H1 (cell line): ENCODE results near the gene ROS1. TPM values are rescaled to one million over a fixed set of nuclear protein-coding genes. Genes with fewer than 3 reads are reported as not detected.

ENCODE experiments used
- CTCF ChIA-PET: fragments of 300-600 bp; sonication (Branson Sonifier 250); formaldehyde crosslinking; loops from one replicate; lab custom pipeline; 2021; ENCODE audit not compliant: partially characterized antibody; lab: Charles Lee
- POLR2A ChIA-PET: fragments of 300-600 bp; sonication (Branson Sonifier 250); formaldehyde crosslinking; loops from one replicate; lab custom pipeline; 2021; ENCODE audit warnings: inconsistent platforms; ENCODE audit not compliant: partially characterized antibody; lab: Charles Lee
- DNase-seq, 2 experiments: peaks; one replicate each; pipeline versions ENCODE4 v3.0.0 to v3.0.0-alpha.2; 2010 to 2022; ENCODE audit warnings: low spot score in 2 of 2, low read depth in 1 of 2, mixed read lengths in 1 of 2
- FAIRE-seq: peaks from 2 replicates; lab custom pipeline; 2011; peaks lifted over from hg19 to GRCh38; lab: Jason Lieb, UNC
- H2AFZ ChIP-seq: 2 replicates; pipeline ENCODE4 v1.8.1; 2012; ENCODE audit warnings: low read length, inconsistent platforms
- H2AK5ac ChIP-seq: 2 replicates; pipeline ENCODE4 v1.6.1; 2013; ENCODE audit warnings: low read depth, low read length
- H2BK120ac ChIP-seq: replicated peaks from 2 replicates; pipeline ENCODE3; 2013; ENCODE audit warnings: low read depth, low read length, inconsistent platforms
- H2BK12ac ChIP-seq: 2 replicates; pipeline ENCODE4 v1.6.1; 2013; ENCODE audit warnings: low read depth, low read length
- H2BK15ac ChIP-seq: 2 replicates; pipeline ENCODE4 v1.6.1; 2013; ENCODE audit warnings: low read length
- H2BK20ac ChIP-seq: 2 replicates; pipeline ENCODE4 v1.6.1; 2013; ENCODE audit warnings: low read length
- H2BK5ac ChIP-seq: 2 replicates; pipeline ENCODE4 v1.6.1; 2013; ENCODE audit warnings: low read depth, low read length
- H3K14ac ChIP-seq: 2 replicates; pipeline ENCODE4 v1.6.1; 2013; ENCODE audit warnings: inconsistent platforms; ENCODE audit not compliant: insufficient read length
- H3K18ac ChIP-seq: 2 replicates; pipeline ENCODE4 v1.6.1; 2013; ENCODE audit warnings: low read length; ENCODE audit errors: extremely low read depth
- H3K23ac ChIP-seq: 2 replicates; pipeline ENCODE4 v1.6.1; 2013; ENCODE audit warnings: inconsistent platforms; ENCODE audit not compliant: insufficient read length
- H3K23me2 ChIP-seq: 2 replicates; pipeline ENCODE4 v1.6.1; 2013; ENCODE audit warnings: low read depth, low read length
- H3K27ac ChIP-seq: 2 replicates; pipeline ENCODE4 v1.6.1; 2011; ENCODE audit warnings: low read depth, low read length, inconsistent platforms
- H3K27me3 ChIP-seq, 4 experiments: replicated peaks in 1 of 4; 1 replicate in 1 of 4; 2 replicates in 3 of 4; pipeline versions ENCODE4 v1.6.1 to v1.8.1; 2011 to 2013; ENCODE audit warnings: low read length in 3 of 4, mild to moderate bottlenecking in 3 of 4, inconsistent platforms in 2 of 4, mixed read lengths in 2 of 4, moderate library complexity in 1 of 4; ENCODE audit not compliant: control insufficient read depth in 3 of 4, insufficient read depth in 3 of 4; ENCODE audit errors: extremely low read depth in 1 of 4
- H3K36me3 ChIP-seq, 4 experiments: 2 replicates each; pipeline versions ENCODE4 v1.6.1 to v1.8.1; 2011 to 2013; ENCODE audit warnings: mild to moderate bottlenecking in 4 of 4, low read length in 3 of 4, moderate library complexity in 2 of 4, control low read depth in 1 of 4, inconsistent platforms in 1 of 4; ENCODE audit not compliant: insufficient read depth in 4 of 4, control insufficient read depth in 2 of 4
- H3K4ac ChIP-seq: replicated peaks from 2 replicates; pipeline ENCODE3; 2013; ENCODE audit warnings: low read length, low read depth, mixed read lengths, inconsistent platforms; ENCODE audit not compliant: insufficient read length
- H3K4me1 ChIP-seq, 4 experiments: replicated peaks in 1 of 4; 1 replicate in 1 of 4; 2 replicates in 3 of 4; pipeline versions ENCODE4 v1.6.1 to v1.8.1; 2011 to 2013; ENCODE audit warnings: low read length in 3 of 4, inconsistent platforms in 2 of 4, mixed read lengths in 1 of 4; ENCODE audit not compliant: insufficient read depth in 4 of 4, control insufficient read depth in 3 of 4
- H3K4me2 ChIP-seq, 2 experiments: 2 replicates each; pipeline versions ENCODE4 v1.6.1 to v1.8.1; 2011 to 2013; ENCODE audit warnings: low read depth in 2 of 2, low read length in 2 of 2, control low read depth in 1 of 2, inconsistent platforms in 1 of 2, mild to moderate bottlenecking in 1 of 2; ENCODE audit not compliant: insufficient read depth in 1 of 2
- H3K4me3 ChIP-seq, 4 experiments: fragments of 200-600, 300-600 bp in 1 of 4; sonication (generic), shearing (Covaris generic), sonication (Bioruptor Twin) in 1 of 4; 2 replicates each; pipeline versions ENCODE4 v1.5.1 to v1.8.1; 2011 to 2016; ENCODE audit warnings: low read length in 4 of 4, low read depth in 3 of 4, control low read depth in 2 of 4, inconsistent platforms in 2 of 4, mild to moderate bottlenecking in 2 of 4, mixed read lengths in 1 of 4, moderate library complexity in 1 of 4; ENCODE audit not compliant: insufficient read depth in 2 of 4; ENCODE audit errors: extremely low read depth in 1 of 4
- H3K56ac ChIP-seq: replicated peaks from 2 replicates; pipeline ENCODE3; 2013; ENCODE audit warnings: low read depth, mild to moderate bottlenecking, mixed read lengths, low read length, inconsistent platforms; ENCODE audit not compliant: insufficient read length
- H3K79me1 ChIP-seq: 2 replicates; pipeline ENCODE4 v1.6.1; 2013; ENCODE audit warnings: low read depth, low read length, control low read depth
- H3K79me2 ChIP-seq, 2 experiments: 2 replicates each; pipeline versions ENCODE4 v1.6.1 to v1.8.1; 2012 to 2013; ENCODE audit warnings: low read length in 2 of 2, mild to moderate bottlenecking in 2 of 2, inconsistent platforms in 1 of 2; ENCODE audit not compliant: insufficient read depth in 2 of 2, control insufficient read depth in 1 of 2
- H3K9ac ChIP-seq, 4 experiments: replicated peaks in 1 of 4; 1 replicate in 1 of 4; 2 replicates in 3 of 4; pipeline versions ENCODE4 v1.6.1 to v1.8.1; 2011 to 2013; ENCODE audit warnings: low read depth in 3 of 4, low read length in 3 of 4, control low read depth in 2 of 4, mild to moderate bottlenecking in 2 of 4, moderate library complexity in 2 of 4, inconsistent platforms in 1 of 4; ENCODE audit errors: extremely low read depth in 1 of 4
- H3K9me3 ChIP-seq, 2 experiments: 2 replicates each; pipeline versions ENCODE4 v1.6.1 to v1.8.1; 2012 to 2013; ENCODE audit warnings: mild to moderate bottlenecking in 2 of 2, moderate library complexity in 2 of 2, control low read depth in 1 of 2, inconsistent platforms in 1 of 2, low read depth in 1 of 2, low read length in 1 of 2, mixed read lengths in 1 of 2; ENCODE audit not compliant: insufficient read depth in 2 of 2
- H4K20me1 ChIP-seq, 2 experiments: replicated peaks in 1 of 2; 2 replicates each; pipeline versions ENCODE3 to v1.8.1; 2011 to 2013; ENCODE audit warnings: inconsistent platforms in 2 of 2, low read length in 2 of 2, mild to moderate bottlenecking in 1 of 2; ENCODE audit not compliant: insufficient read depth in 2 of 2, control insufficient read depth in 1 of 2
- H4K5ac ChIP-seq: 2 replicates; pipeline ENCODE4 v1.6.1; 2013; ENCODE audit warnings: low read length, low read depth, mixed read lengths, inconsistent platforms; ENCODE audit not compliant: insufficient read length
- H4K8ac ChIP-seq: 2 replicates; pipeline ENCODE4 v1.8.0; 2013; ENCODE audit warnings: mild to moderate bottlenecking, moderate library complexity, low read length, inconsistent platforms; ENCODE audit not compliant: insufficient read depth; ENCODE audit errors: extremely low read depth
- H4K91ac ChIP-seq: replicated peaks from 2 replicates; pipeline ENCODE3; 2013; ENCODE audit warnings: low read length, mixed read lengths, inconsistent platforms; ENCODE audit not compliant: insufficient read length
- KDM5A ChIP-seq: fragments of 200-600 bp; IDR thresholded peaks from 2 replicates; pipeline ENCODE4 v1.7.1; 2012; ENCODE audit warnings: mild to moderate bottlenecking, low read length, inconsistent platforms, mixed read lengths
- POU5F1 ChIP-seq: IDR thresholded peaks from 2 replicates; pipeline ENCODE4 v1.6.1; 2011; ENCODE audit warnings: low read depth, mild to moderate bottlenecking, low read length, moderate library complexity
- SRF ChIP-seq: IDR thresholded peaks from 2 replicates; pipeline ENCODE4 v1.6.1; 2011; ENCODE audit warnings: mild to moderate bottlenecking, low read depth, low read length, moderate library complexity
- TAF1 ChIP-seq: IDR thresholded peaks from 2 replicates; pipeline ENCODE4 v1.6.1; 2011; ENCODE audit warnings: mild to moderate bottlenecking, low read depth, low read length
- whole genome bisulfite sequencing, 2 experiments: shearing (Covaris generic) in 1 of 2; methylation state at CpG; one replicate each; pipeline versions ENCODE4 v1.1.6 to v1.1.7; 2013 to 2015; ENCODE audit warnings: low lambda C conversion rate in 2 of 2, mixed read lengths in 2 of 2, inconsistent platforms in 1 of 2, low coverage in 1 of 2, missing lambda C conversion rate in 1 of 2; ENCODE audit not compliant: insufficient replicate concordance in 2 of 2, insufficient coverage in 1 of 2, insufficient read length in 1 of 2; ENCODE audit errors: extremely low coverage in 1 of 2, missing lambda C conversion rate in 1 of 2; 5-methylcytosine and 5-hydroxymethylcytosine counted together
- polyA plus RNA-seq, 7 experiments: library from polyadenylated mRNA; depleted of rRNA in 3 of 7; stranded (reverse) in 5 of 7; unstranded in 2 of 7; fragments of >200 nt in 5 of 7; fragments of 200-250 nt in 2 of 7; gene quantifications; 1 replicate in 5 of 7; 2 replicates in 1 of 7; 4 replicates in 1 of 7; pipeline versions ENCODE4 v1.2.1 to v1.2.3, GENCODE V29; 2011 to 2013; ENCODE audit warnings: missing spikeins in 2 of 7, mixed read lengths in 2 of 7
- total RNA-seq: library from RNA; stranded (reverse); fragmentation: NEBNext Ultra II Directional; extraction: Animal tissue kit (Norgen Biotek cat#: 25700); gene quantifications from 2 replicates; pipeline ENCODE4 v1.2.1, GENCODE V29; 2021

The ROS1 gene
- total and polyA plus RNA-seq, 2 of the 8 experiments (the other 6 are each of a cell fraction or from before 2014, with no cell fraction given), result not detected

DNA sequence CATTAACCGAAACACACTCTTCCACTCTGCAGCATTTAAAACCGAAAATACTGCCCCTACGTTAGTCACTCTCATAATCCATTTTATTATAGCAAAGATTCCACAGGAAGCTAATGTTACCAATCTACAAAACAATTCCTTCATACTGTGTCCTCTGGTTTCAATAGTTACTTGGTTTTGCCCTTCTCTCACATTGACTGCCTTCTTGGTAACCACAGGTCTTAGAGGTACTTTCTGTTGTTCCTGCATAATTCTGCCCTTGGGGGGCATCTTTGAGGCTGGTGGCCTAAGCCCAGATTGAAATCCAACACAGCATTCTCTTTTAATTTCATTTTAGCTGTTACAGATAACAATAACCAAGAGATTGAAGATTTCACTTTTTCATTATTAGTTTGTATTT is 46.9 kb upstream of the ROS1 start:
- Histone ChIP-seq H3K4me2 (no peak overlapping the region), H2BK5ac (no peak overlapping the region), H2BK15ac (no peak overlapping the region), H3K9ac (no peak overlapping the region), H2AK5ac (no peak overlapping the region), H3K56ac (no peak overlapping the region), H3K4ac (no peak overlapping the region), H3K36me3 (no peaks in the 10 kb centered on the region), H2BK20ac (no peak overlapping the region), H4K8ac (no peak overlapping the region), H2BK120ac (no peak overlapping the region), H4K5ac (no peak overlapping the region), H3K23me2 (no peaks in the 10 kb centered on the region), H3K9me3 (no peaks in the 10 kb centered on the region), H2AFZ (no peak overlapping the region), H3K23ac (no peak overlapping the region), H3K4me3 (no peak overlapping the region), H3K79me2 (no peaks in the 10 kb centered on the region), H2BK12ac (no peak overlapping the region), H3K27ac (no peak overlapping the region), H3K27me3 (no peaks in the 10 kb centered on the region), H3K4me1 (peaks cover 0 to 4% (median 1%) of the 10 kb centered on the region in 4 experiments; a peak in 2 of 7 replicates), H3K18ac (no peak overlapping the region), H3K14ac (no peak overlapping the region), H3K79me1 (no peaks in the 10 kb centered on the region), H4K20me1 (no peaks in the 10 kb centered on the region), H4K91ac (no peak overlapping the region)
- CTCF ChIA-PET, result interaction anchor here (0.9 kb wide), 1 partner anchor 503 kb away, joined by 3 read pairs; no protein-coding TSS in a partner anchor
- no peak for DNase-seq
- WGBS, 2 experiments, result 91% methylated on average over 3 of the region's 3 CpGs; no CpG with 5 or more reads in 1 of the 2 experiments
- TF ChIP-seq TAF1, result no peak
- TF ChIP-seq POU5F1, result no peak
- no peak for TF ChIP-seq SRF
- no peak for TF ChIP-seq KDM5A
- FAIRE-seq, result no peak
- POLR2A ChIA-PET, result no interaction called here
